H1 (cell line): ENCODE data around the gene NDUFA8. TPM values are rescaled to one million over a fixed set of nuclear protein-coding genes. Genes with fewer than 3 reads are reported as not detected.

Experiments used
- CTCF ChIA-PET: fragments of 300-600 bp; sonication (Branson Sonifier 250); formaldehyde crosslinking; loops from one replicate; lab custom pipeline; 2021; ENCODE audit not compliant: partially characterized antibody; lab: Charles Lee
- POLR2A ChIA-PET: fragments of 300-600 bp; sonication (Branson Sonifier 250); formaldehyde crosslinking; loops from one replicate; lab custom pipeline; 2021; ENCODE audit warnings: inconsistent platforms; ENCODE audit not compliant: partially characterized antibody; lab: Charles Lee
- DNase-seq, 2 experiments: peaks; one replicate each; pipeline versions ENCODE4 v3.0.0 to v3.0.0-alpha.2; 2010 to 2022; ENCODE audit warnings: low spot score in 2 of 2, low read depth in 1 of 2, mixed read lengths in 1 of 2
- FAIRE-seq: peaks from 2 replicates; lab custom pipeline; 2011; peaks lifted over from hg19 to GRCh38; lab: Jason Lieb, UNC
- H2AFZ ChIP-seq: 2 replicates; pipeline ENCODE4 v1.8.1; 2012; ENCODE audit warnings: low read length, inconsistent platforms
- H2AK5ac ChIP-seq: 2 replicates; pipeline ENCODE4 v1.6.1; 2013; ENCODE audit warnings: low read depth, low read length
- H2BK120ac ChIP-seq: replicated peaks from 2 replicates; pipeline ENCODE3; 2013; ENCODE audit warnings: low read depth, low read length, inconsistent platforms
- H2BK12ac ChIP-seq: 2 replicates; pipeline ENCODE4 v1.6.1; 2013; ENCODE audit warnings: low read depth, low read length
- H2BK15ac ChIP-seq: 2 replicates; pipeline ENCODE4 v1.6.1; 2013; ENCODE audit warnings: low read length
- H2BK20ac ChIP-seq: 2 replicates; pipeline ENCODE4 v1.6.1; 2013; ENCODE audit warnings: low read length
- H2BK5ac ChIP-seq: 2 replicates; pipeline ENCODE4 v1.6.1; 2013; ENCODE audit warnings: low read depth, low read length
- H3K14ac ChIP-seq: 2 replicates; pipeline ENCODE4 v1.6.1; 2013; ENCODE audit warnings: inconsistent platforms; ENCODE audit not compliant: insufficient read length
- H3K18ac ChIP-seq: 2 replicates; pipeline ENCODE4 v1.6.1; 2013; ENCODE audit warnings: low read length; ENCODE audit errors: extremely low read depth
- H3K23ac ChIP-seq: 2 replicates; pipeline ENCODE4 v1.6.1; 2013; ENCODE audit warnings: inconsistent platforms; ENCODE audit not compliant: insufficient read length
- H3K23me2 ChIP-seq: 2 replicates; pipeline ENCODE4 v1.6.1; 2013; ENCODE audit warnings: low read depth, low read length
- H3K27ac ChIP-seq: 2 replicates; pipeline ENCODE4 v1.6.1; 2011; ENCODE audit warnings: low read depth, low read length, inconsistent platforms
- H3K27me3 ChIP-seq, 4 experiments: replicated peaks in 1 of 4; 1 replicate in 1 of 4; 2 replicates in 3 of 4; pipeline versions ENCODE4 v1.6.1 to v1.8.1; 2011 to 2013; ENCODE audit warnings: low read length in 3 of 4, mild to moderate bottlenecking in 3 of 4, inconsistent platforms in 2 of 4, mixed read lengths in 2 of 4, moderate library complexity in 1 of 4; ENCODE audit not compliant: control insufficient read depth in 3 of 4, insufficient read depth in 3 of 4; ENCODE audit errors: extremely low read depth in 1 of 4
- H3K36me3 ChIP-seq, 4 experiments: 2 replicates each; pipeline versions ENCODE4 v1.6.1 to v1.8.1; 2011 to 2013; ENCODE audit warnings: mild to moderate bottlenecking in 4 of 4, low read length in 3 of 4, moderate library complexity in 2 of 4, control low read depth in 1 of 4, inconsistent platforms in 1 of 4; ENCODE audit not compliant: insufficient read depth in 4 of 4, control insufficient read depth in 2 of 4
- H3K4ac ChIP-seq: replicated peaks from 2 replicates; pipeline ENCODE3; 2013; ENCODE audit warnings: low read length, low read depth, mixed read lengths, inconsistent platforms; ENCODE audit not compliant: insufficient read length
- H3K4me1 ChIP-seq, 4 experiments: replicated peaks in 1 of 4; 1 replicate in 1 of 4; 2 replicates in 3 of 4; pipeline versions ENCODE4 v1.6.1 to v1.8.1; 2011 to 2013; ENCODE audit warnings: low read length in 3 of 4, inconsistent platforms in 2 of 4, mixed read lengths in 1 of 4; ENCODE audit not compliant: insufficient read depth in 4 of 4, control insufficient read depth in 3 of 4
- H3K4me2 ChIP-seq, 2 experiments: 2 replicates each; pipeline versions ENCODE4 v1.6.1 to v1.8.1; 2011 to 2013; ENCODE audit warnings: low read depth in 2 of 2, low read length in 2 of 2, control low read depth in 1 of 2, inconsistent platforms in 1 of 2, mild to moderate bottlenecking in 1 of 2; ENCODE audit not compliant: insufficient read depth in 1 of 2
- H3K4me3 ChIP-seq, 4 experiments: fragments of 200-600, 300-600 bp in 1 of 4; sonication (generic), shearing (Covaris generic), sonication (Bioruptor Twin) in 1 of 4; 2 replicates each; pipeline versions ENCODE4 v1.5.1 to v1.8.1; 2011 to 2016; ENCODE audit warnings: low read length in 4 of 4, low read depth in 3 of 4, control low read depth in 2 of 4, inconsistent platforms in 2 of 4, mild to moderate bottlenecking in 2 of 4, mixed read lengths in 1 of 4, moderate library complexity in 1 of 4; ENCODE audit not compliant: insufficient read depth in 2 of 4; ENCODE audit errors: extremely low read depth in 1 of 4
- H3K56ac ChIP-seq: replicated peaks from 2 replicates; pipeline ENCODE3; 2013; ENCODE audit warnings: low read depth, mild to moderate bottlenecking, mixed read lengths, low read length, inconsistent platforms; ENCODE audit not compliant: insufficient read length
- H3K79me1 ChIP-seq: 2 replicates; pipeline ENCODE4 v1.6.1; 2013; ENCODE audit warnings: low read depth, low read length, control low read depth
- H3K79me2 ChIP-seq, 2 experiments: 2 replicates each; pipeline versions ENCODE4 v1.6.1 to v1.8.1; 2012 to 2013; ENCODE audit warnings: low read length in 2 of 2, mild to moderate bottlenecking in 2 of 2, inconsistent platforms in 1 of 2; ENCODE audit not compliant: insufficient read depth in 2 of 2, control insufficient read depth in 1 of 2
- H3K9ac ChIP-seq, 4 experiments: replicated peaks in 1 of 4; 1 replicate in 1 of 4; 2 replicates in 3 of 4; pipeline versions ENCODE4 v1.6.1 to v1.8.1; 2011 to 2013; ENCODE audit warnings: low read depth in 3 of 4, low read length in 3 of 4, control low read depth in 2 of 4, mild to moderate bottlenecking in 2 of 4, moderate library complexity in 2 of 4, inconsistent platforms in 1 of 4; ENCODE audit errors: extremely low read depth in 1 of 4
- H3K9me3 ChIP-seq, 2 experiments: 2 replicates each; pipeline versions ENCODE4 v1.6.1 to v1.8.1; 2012 to 2013; ENCODE audit warnings: mild to moderate bottlenecking in 2 of 2, moderate library complexity in 2 of 2, control low read depth in 1 of 2, inconsistent platforms in 1 of 2, low read depth in 1 of 2, low read length in 1 of 2, mixed read lengths in 1 of 2; ENCODE audit not compliant: insufficient read depth in 2 of 2
- H4K20me1 ChIP-seq, 2 experiments: replicated peaks in 1 of 2; 2 replicates each; pipeline versions ENCODE3 to v1.8.1; 2011 to 2013; ENCODE audit warnings: inconsistent platforms in 2 of 2, low read length in 2 of 2, mild to moderate bottlenecking in 1 of 2; ENCODE audit not compliant: insufficient read depth in 2 of 2, control insufficient read depth in 1 of 2
- H4K5ac ChIP-seq: 2 replicates; pipeline ENCODE4 v1.6.1; 2013; ENCODE audit warnings: low read length, low read depth, mixed read lengths, inconsistent platforms; ENCODE audit not compliant: insufficient read length
- H4K8ac ChIP-seq: 2 replicates; pipeline ENCODE4 v1.8.0; 2013; ENCODE audit warnings: mild to moderate bottlenecking, moderate library complexity, low read length, inconsistent platforms; ENCODE audit not compliant: insufficient read depth; ENCODE audit errors: extremely low read depth
- H4K91ac ChIP-seq: replicated peaks from 2 replicates; pipeline ENCODE3; 2013; ENCODE audit warnings: low read length, mixed read lengths, inconsistent platforms; ENCODE audit not compliant: insufficient read length
- CTBP2 ChIP-seq: IDR thresholded peaks from 2 replicates; pipeline ENCODE4 v1.7.0; 2011; ENCODE audit warnings: borderline replicate concordance, mild to moderate bottlenecking, moderate library complexity, mixed read lengths, low read length; ENCODE audit not compliant: insufficient read depth, insufficient read length
- EP300 ChIP-seq, 2 experiments: IDR thresholded peaks; 1 replicate in 1 of 2; 2 replicates in 1 of 2; pipeline ENCODE4 v1.6.1; 2011 to 2012; ENCODE audit warnings: low read depth in 2 of 2, low read length in 2 of 2, mild to moderate bottlenecking in 2 of 2, borderline replicate concordance in 1 of 2, inconsistent platforms in 1 of 2, moderate library complexity in 1 of 2
- MAFK ChIP-seq: IDR thresholded peaks from 2 replicates; pipeline ENCODE4 v1.6.1; 2012; ENCODE audit warnings: low read depth, mild to moderate bottlenecking, improper control_type of control experiment, low read length
- POLR2A ChIP-seq, 2 experiments: IDR thresholded peaks; 1 replicate in 1 of 2; 2 replicates in 1 of 2; pipeline ENCODE4 v1.6.1; 2011; ENCODE audit warnings: low read depth in 2 of 2, low read length in 2 of 2, mild to moderate bottlenecking in 2 of 2; ENCODE audit errors: control extremely low read depth in 1 of 2
- POU5F1 ChIP-seq: IDR thresholded peaks from 2 replicates; pipeline ENCODE4 v1.6.1; 2011; ENCODE audit warnings: low read depth, mild to moderate bottlenecking, low read length, moderate library complexity
- SAP30 ChIP-seq: fragments of 300-600 bp; sonication (generic); IDR thresholded peaks from 2 replicates; pipeline ENCODE4 v1.7.1; 2012; ENCODE audit warnings: low read length, moderate library complexity, mild to moderate bottlenecking, inconsistent platforms; ENCODE audit not compliant: insufficient read depth, insufficient replicate concordance
- SP4 ChIP-seq: IDR thresholded peaks from 2 replicates; pipeline ENCODE4 v1.6.1; 2012; ENCODE audit warnings: low read length, inconsistent platforms
- WGBS, 2 experiments: shearing (Covaris generic) in 1 of 2; methylation state at CpG; one replicate each; pipeline versions ENCODE4 v1.1.6 to v1.1.7; 2013 to 2015; ENCODE audit warnings: low lambda C conversion rate in 2 of 2, mixed read lengths in 2 of 2, inconsistent platforms in 1 of 2, low coverage in 1 of 2, missing lambda C conversion rate in 1 of 2; ENCODE audit not compliant: insufficient replicate concordance in 2 of 2, insufficient coverage in 1 of 2, insufficient read length in 1 of 2; ENCODE audit errors: extremely low coverage in 1 of 2, missing lambda C conversion rate in 1 of 2; 5-methylcytosine and 5-hydroxymethylcytosine counted together
- polyA plus RNA-seq, 7 experiments: library from polyadenylated mRNA; depleted of rRNA in 3 of 7; stranded (reverse) in 5 of 7; unstranded in 2 of 7; fragments of >200 nt in 5 of 7; fragments of 200-250 nt in 2 of 7; gene quantifications; 1 replicate in 5 of 7; 2 replicates in 1 of 7; 4 replicates in 1 of 7; pipeline versions ENCODE4 v1.2.1 to v1.2.3, GENCODE V29; 2011 to 2013; ENCODE audit warnings: missing spikeins in 2 of 7, mixed read lengths in 2 of 7
- total RNA-seq: library from RNA; stranded (reverse); fragmentation: NEBNext Ultra II Directional; extraction: Animal tissue kit (Norgen Biotek cat#: 25700); gene quantifications from 2 replicates; pipeline ENCODE4 v1.2.1, GENCODE V29; 2021
- TF ChIP-seq, protein P1 (sequence below), 3 experiments: IDR thresholded peaks; 1 replicate in 2 of 3; 2 replicates in 1 of 3; pipeline versions ENCODE4 v1.5.1 to v1.6.1; 2011; ENCODE audit warnings: low read length in 3 of 3, mild to moderate bottlenecking in 3 of 3, inconsistent platforms in 2 of 3, low read depth in 1 of 3, moderate library complexity in 1 of 3; ENCODE audit not compliant: insufficient read depth in 1 of 3; ENCODE audit errors: control extremely low read depth in 1 of 3

Gene NDUFA8
- total and polyA plus RNA-seq, 2 of the 8 experiments (the other 6 are each of a cell fraction or from before 2014, with no cell fraction given): 61.0 to 73.8 TPM

DNA sequence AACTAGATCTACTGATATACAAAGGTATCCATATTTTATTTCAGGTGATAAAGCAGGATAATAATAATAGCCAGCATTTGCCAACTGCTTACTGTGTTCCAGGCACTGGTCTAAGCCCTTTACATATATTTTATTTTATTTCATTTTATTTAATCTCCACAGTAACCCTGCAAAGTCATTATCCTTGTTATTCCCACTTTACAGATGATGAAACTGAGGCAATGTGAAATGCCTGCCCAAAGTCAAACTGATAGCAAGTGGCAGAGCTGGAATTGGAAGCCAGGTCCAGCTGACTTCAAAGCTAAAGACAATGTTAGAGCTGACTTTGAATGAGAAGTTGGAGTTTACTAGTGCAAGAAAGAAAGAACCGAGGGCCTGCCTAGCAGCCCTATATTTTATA is 25.0 kb upstream of the NDUFA8 start:
- H4K91ac ChIP-seq: no peak overlapping the region
- no peaks in the 10 kb centered on the region for H4K20me1 ChIP-seq
- no peak overlapping the region for H2BK120ac ChIP-seq
- no peak overlapping the region for H3K4me3 ChIP-seq
- H4K5ac ChIP-seq: no peak overlapping the region
- H2AFZ ChIP-seq: no peak overlapping the region
- no peaks in the 10 kb centered on the region for H3K36me3 ChIP-seq
- no peak overlapping the region for H3K14ac ChIP-seq
- TF ChIP-seq, protein P1, sequence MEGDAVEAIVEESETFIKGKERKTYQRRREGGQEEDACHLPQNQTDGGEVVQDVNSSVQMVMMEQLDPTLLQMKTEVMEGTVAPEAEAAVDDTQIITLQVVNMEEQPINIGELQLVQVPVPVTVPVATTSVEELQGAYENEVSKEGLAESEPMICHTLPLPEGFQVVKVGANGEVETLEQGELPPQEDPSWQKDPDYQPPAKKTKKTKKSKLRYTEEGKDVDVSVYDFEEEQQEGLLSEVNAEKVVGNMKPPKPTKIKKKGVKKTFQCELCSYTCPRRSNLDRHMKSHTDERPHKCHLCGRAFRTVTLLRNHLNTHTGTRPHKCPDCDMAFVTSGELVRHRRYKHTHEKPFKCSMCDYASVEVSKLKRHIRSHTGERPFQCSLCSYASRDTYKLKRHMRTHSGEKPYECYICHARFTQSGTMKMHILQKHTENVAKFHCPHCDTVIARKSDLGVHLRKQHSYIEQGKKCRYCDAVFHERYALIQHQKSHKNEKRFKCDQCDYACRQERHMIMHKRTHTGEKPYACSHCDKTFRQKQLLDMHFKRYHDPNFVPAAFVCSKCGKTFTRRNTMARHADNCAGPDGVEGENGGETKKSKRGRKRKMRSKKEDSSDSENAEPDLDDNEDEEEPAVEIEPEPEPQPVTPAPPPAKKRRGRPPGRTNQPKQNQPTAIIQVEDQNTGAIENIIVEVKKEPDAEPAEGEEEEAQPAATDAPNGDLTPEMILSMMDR (IDR thresholded peaks at IDR 0.05; ENCODE audit: control extremely low read depth in 1 of 3, insufficient read depth in 1 of 3, low read depth in 1 of 3, low read length in 3 of 3): no peak
- TF ChIP-seq SP4 (no peak), CTBP2 (no peak), MAFK (no peak), POLR2A (IDR thresholded peaks at IDR 0.05; ENCODE audit: control extremely low read depth in 1 of 2, low read depth in 2 of 2, low read length in 2 of 2) (no peak), POU5F1 (no peak), SAP30 (no peak), EP300 (IDR thresholded peaks at IDR 0.05; ENCODE audit: borderline replicate concordance in 1 of 2, low read depth in 2 of 2, low read length in 2 of 2) (no peak)
- no peak overlapping the region for H3K4me2 ChIP-seq
- H4K8ac ChIP-seq: no peak overlapping the region
- H3K79me1 ChIP-seq: no peaks in the 10 kb centered on the region
- H2AK5ac ChIP-seq: no peak overlapping the region
- DNase-seq (no peak), FAIRE-seq (no peak)
- H3K79me2 ChIP-seq: no peaks in the 10 kb centered on the region
- H3K9ac ChIP-seq: no peak overlapping the region
- H3K27me3 ChIP-seq: no peaks in the 10 kb centered on the region
- H2BK20ac ChIP-seq: no peak overlapping the region
- ChIA-PET CTCF (interaction anchor here (0.8 to 4.1 kb wide), 9 partner anchors 9 to 166 kb away, joined by 3 to 13 read pairs (median 5); no protein-coding TSS in a partner anchor), POLR2A (interaction anchor here (1.2 kb wide), 1 partner anchor 12 kb away, joined by 3 read pairs; no protein-coding TSS in a partner anchor)
- no peak overlapping the region for H2BK15ac ChIP-seq
- H2BK12ac ChIP-seq: no peak overlapping the region
- H3K18ac ChIP-seq: no peak overlapping the region
- no peak overlapping the region for H3K23ac ChIP-seq
- H3K27ac ChIP-seq: no peak overlapping the region
- no peaks in the 10 kb centered on the region for H3K23me2 ChIP-seq
- H3K4me1 ChIP-seq: no peaks in the 10 kb centered on the region; a peak in 1 of 7 replicates
- H3K56ac ChIP-seq: no peak overlapping the region
- 88% methylated on average over 1 of the region's 1 CpG; no CpG with 5 or more reads in 1 of the 2 experiments for WGBS, 2 experiments
- H3K9me3 ChIP-seq: no peaks in the 10 kb centered on the region
- H2BK5ac ChIP-seq: no peak overlapping the region
- no peak overlapping the region for H3K4ac ChIP-seq
